ENCODE results near the gene MLEC. TPM values are rescaled to one million over a fixed set of nuclear protein-coding genes. Genes with fewer than 3 reads are reported as not detected.

The MLEC gene
- total and polyA plus RNA-seq, 9 of the 15 experiments (the other 6 are each of a cell fraction or from before 2014, with no cell fraction given) = 18.5 to 108 (median 57.8) TPM

GRCh38 chr12:120639771-120640721 lies 46.9 kb upstream of the MLEC start, which contains the start of gene CABP1 (continued):
- TF ChIP-seq E2F6 (IDR thresholded peaks at IDR 0.05; ENCODE audit: borderline replicate concordance in 1 of 2, extremely low read depth in 1 of 2, insufficient read depth in 1 of 2, insufficient read length in 1 of 2, low read depth in 1 of 2, low read length in 1 of 2, poor library complexity in 1 of 2, severe bottlenecking in 1 of 2) (peak; percentile 12 to 81), CTCFL (IDR thresholded peaks at IDR 0.05; ENCODE audit: borderline replicate concordance, insufficient read depth, low read depth, low read length, poor library complexity, severe bottlenecking) (peak; percentile 81), CTCF (IDR thresholded peaks at IDR 0.05 in 2 of 3, conservative IDR thresholded peaks at IDR 0.05 in 1 of 3; ENCODE audit: insufficient read depth in 2 of 3, low read depth in 1 of 3, low read length in 3 of 3) (peak in 2 of 3 experiments; percentile 43 to 63; a peak in 5 of 6 replicates), MAX (CRISPR knock-in tag; IDR thresholded peaks at IDR 0.05) (0 out of 2 replicates have a peak, but pooled peaks have one; percentile 17), STAT5A (IDR thresholded peaks at IDR 0.05; ENCODE audit: borderline replicate concordance, low read length) (no peak), ZNF263 (CRISPR knock-in tag; IDR thresholded peaks at IDR 0.05; ENCODE audit: borderline replicate concordance) (peak; percentile 85), SMAD1 (IDR thresholded peaks at IDR 0.05; ENCODE audit: low read depth, low read length, partially characterized antibody) (no peak), CREB3L1 (IDR thresholded peaks at IDR 0.05; ENCODE audit: borderline replicate concordance, low read depth) (no peak), SMC3 (conservative IDR thresholded peaks at IDR 0.05; ENCODE audit: insufficient read depth, low read depth, low read length) (0 out of 2 replicates have a peak, but pooled peaks have one; percentile 20), ZBTB7A (IDR thresholded peaks at IDR 0.05; ENCODE audit: borderline replicate concordance, control insufficient read depth, low read depth, low read length) (peak; percentile 89), MYC (IDR thresholded peaks at IDR 0.05; ENCODE audit: low read depth, low read length) (peak; percentile 45), MYC (CRISPR knock-in tag; IDR thresholded peaks at IDR 0.05; ENCODE audit: borderline replicate concordance, low read depth) (no peak), ATF7 (IDR thresholded peaks at IDR 0.05) (0 out of 2 replicates have a peak, but pooled peaks have one; percentile 40)
